Suprapubic skin (tissue), 4 donors: ENCODE data around the gene CALML3. TPM values are rescaled to one million over a fixed set of nuclear protein-coding genes. Genes with fewer than 3 reads are reported as not detected.

Source experiments
- DNase-seq, 2 donors: peaks; one replicate each; pipeline ENCODE4 v3.0.0-alpha.2; 2019; ENCODE audit warnings: low spot score in 2 of 2
- H3K27ac ChIP-seq: fragments of 200-600 bp; sonication (generic); one replicate; pipeline ENCODE4 v1.5.1; 2019
- H3K27me3 ChIP-seq: fragments of 200-600 bp; sonication (generic); one replicate; pipeline ENCODE4 v1.5.1; 2019
- H3K36me3 ChIP-seq: fragments of 200-600 bp; sonication (generic); one replicate; pipeline ENCODE4 v1.5.1; 2019
- H3K4me1 ChIP-seq: fragments of 200-600 bp; sonication (generic); one replicate; pipeline ENCODE4 v1.5.1; 2019
- H3K4me3 ChIP-seq: fragments of 200-600 bp; sonication (generic); one replicate; pipeline ENCODE4 v1.5.1; 2019; ENCODE audit warnings: mild to moderate bottlenecking
- H3K9me3 ChIP-seq: fragments of 200-600 bp; sonication (generic); one replicate; pipeline ENCODE4 v1.5.1; 2019
- CTCF ChIP-seq, 2 donors: fragments of 200-600 bp in 1 of 2; fragments of 450-650 bp in 1 of 2; sonication (generic) in 1 of 2; IDR thresholded peaks; one replicate each; pipeline ENCODE4 v1.5.1; 2016 to 2019; ENCODE audit warnings: antibody characterized with exemption in 2 of 2, mild to moderate bottlenecking in 1 of 2, moderate library complexity in 1 of 2
- EP300 ChIP-seq: sonication (generic); formaldehyde crosslinking; IDR thresholded peaks from one replicate; pipeline ENCODE4 v1.6.1; 2017; ENCODE audit warnings: antibody characterized with exemption
- POLR2A ChIP-seq, 2 donors: fragments of 450-650 bp; IDR thresholded peaks; one replicate each; pipeline ENCODE4 v1.6.1; 2017; ENCODE audit warnings: antibody characterized with exemption in 2 of 2, mild to moderate bottlenecking in 2 of 2, moderate library complexity in 2 of 2
- POLR2AphosphoS5 ChIP-seq, 3 donors: sonication (generic); formaldehyde crosslinking; IDR thresholded peaks; one replicate each; pipeline ENCODE4 v1.6.1; 2017; ENCODE audit warnings: antibody characterized with exemption in 3 of 3
- whole genome bisulfite sequencing: methylation state at CpG from one replicate; pipeline ENCODE4 v1.1.5; 2018; 5-methylcytosine and 5-hydroxymethylcytosine counted together
- total RNA-seq, 4 donors: library from RNA; depleted of rRNA; stranded (reverse); fragments of >200 nt; gene quantifications; one replicate each; pipeline ENCODE4 v1.1.0, GENCODE V29; 2016

Gene CALML3
- total RNA-seq, 4 donors from 2014 or later = 27.4 to 296 (median 105) TPM

- Histone ChIP-seq H3K4me1 (peaks cover 16% of the 10 kb centered on the region), H3K27ac (peak overlapping the region; percentile 24), H3K4me3 (no peak overlapping the region), H3K27me3 (no peaks in the 10 kb centered on the region), H3K9me3 (no peaks in the 10 kb centered on the region), H3K36me3 (no peaks in the 10 kb centered on the region)
- peak; percentile 48 to 77 for DNase-seq
- TF ChIP-seq CTCF (IDR thresholded peaks at IDR 0.05) = no peak
- TF ChIP-seq POLR2AphosphoS5 (IDR thresholded peaks at IDR 0.05) = no peak
- TF ChIP-seq POLR2A (IDR thresholded peaks at IDR 0.05) = no peak
- TF ChIP-seq EP300 = no peak
- 51% methylated on average over 17 of the region's 18 CpGs for WGBS
These were observed 39.3 kb downstream of the CALML3 start for GRCh38 chr10:5563991-5564536.

GRCh38 chr10:5564537-5565204, 39.9 kb downstream of the CALML3 start:
- peaks cover 16% of the 10 kb centered on the region for H3K4me1 ChIP-seq
- no peaks in the 10 kb centered on the region for H3K9me3 ChIP-seq
- 68% methylated on average over 14 of the region's 17 CpGs for WGBS
- no peaks in the 10 kb centered on the region for H3K27me3 ChIP-seq
- H3K36me3 ChIP-seq = no peaks in the 10 kb centered on the region
- H3K27ac ChIP-seq = no peak overlapping the region
- no peak overlapping the region for H3K4me3 ChIP-seq
- TF ChIP-seq EP300 = no peak
- no peak for TF ChIP-seq CTCF (IDR thresholded peaks at IDR 0.05)
- no peak for TF ChIP-seq POLR2AphosphoS5 (IDR thresholded peaks at IDR 0.05)
- no peak for TF ChIP-seq POLR2A (IDR thresholded peaks at IDR 0.05)
- DNase-seq = peak; percentile 18 to 41

GRCh38 chr10:5565205-5565545, 40.4 kb downstream of the CALML3 start:
- no peaks in the 10 kb centered on the region for H3K9me3 ChIP-seq
- H3K36me3 ChIP-seq = no peaks in the 10 kb centered on the region
- H3K27ac ChIP-seq = no peak overlapping the region
- no peaks in the 10 kb centered on the region for H3K27me3 ChIP-seq
- peaks cover 16% of the 10 kb centered on the region for H3K4me1 ChIP-seq
- 100% methylated on average over 7 of the region's 8 CpGs for WGBS
- no peak overlapping the region for H3K4me3 ChIP-seq
- DNase-seq = peak; percentile 21 to 50
- TF ChIP-seq EP300 = no peak

GRCh38 chr10:5565671-5566581, 41.2 kb downstream of the CALML3 start:
- peak; percentile 56 to 74 for DNase-seq
- WGBS = 76% methylated on average over 19 of the region's 23 CpGs
- Histone ChIP-seq H3K4me1 (peaks cover 16% of the 10 kb centered on the region), H3K27ac (no peak overlapping the region), H3K36me3 (no peaks in the 10 kb centered on the region), H3K9me3 (no peaks in the 10 kb centered on the region), H3K4me3 (no peak overlapping the region), H3K27me3 (no peaks in the 10 kb centered on the region)
- no peak for TF ChIP-seq POLR2AphosphoS5 (IDR thresholded peaks at IDR 0.05)
- no peak for TF ChIP-seq CTCF (IDR thresholded peaks at IDR 0.05)
- no peak for TF ChIP-seq POLR2A (IDR thresholded peaks at IDR 0.05)
- TF ChIP-seq EP300 = no peak

GRCh38 chr10:5566614-5567013, 41.9 kb downstream of the CALML3 start:
- no peak for TF ChIP-seq POLR2AphosphoS5 (IDR thresholded peaks at IDR 0.05)
- TF ChIP-seq EP300 = no peak
- no peak for TF ChIP-seq CTCF (IDR thresholded peaks at IDR 0.05)
- no peak for TF ChIP-seq POLR2A (IDR thresholded peaks at IDR 0.05)
- H3K4me1 ChIP-seq = peaks cover 16% of the 10 kb centered on the region
- no peaks in the 10 kb centered on the region for H3K27me3 ChIP-seq
- no peak overlapping the region for H3K27ac ChIP-seq
- WGBS = 87% methylated on average over 3 of the region's 3 CpGs
- no peaks in the 10 kb centered on the region for H3K9me3 ChIP-seq
- DNase-seq = peak; percentile 30 to 66
- H3K4me3 ChIP-seq = no peak overlapping the region
- H3K36me3 ChIP-seq = no peaks in the 10 kb centered on the region
